ENCODE results near the gene NXPE4.
"Not testable (repeated sequence)": the region's sequence is repeated elsewhere in the genome, so short reads cannot be mapped to it uniquely, and the experiment has no call there.

GRCh38 chr11:114608605-114609004 lies 13.0 kb upstream of the NXPE4 start:
- not testable (repeated sequence) for TF ChIP-seq SP1 (IDR thresholded peaks at IDR 0.05); BHLHE40 (IDR thresholded peaks at IDR 0.05; ENCODE audit: borderline replicate concordance); FOXM1 (IDR thresholded peaks at IDR 0.05; ENCODE audit: borderline replicate concordance); FOXA1 (IDR thresholded peaks at IDR 0.05); L3MBTL2 (conservative IDR thresholded peaks at IDR 0.05); ELF4 (IDR thresholded peaks at IDR 0.05); ZNF384 (IDR thresholded peaks at IDR 0.05); LEF1 (IDR thresholded peaks at IDR 0.05; ENCODE audit: borderline replicate concordance); NFRKB (IDR thresholded peaks at IDR 0.05)

Measured in HEK293T (cell line).